Transverse colon (tissue), 4 donors: Measurements from ENCODE around the gene CNTD1. TPM values are rescaled to one million over a fixed set of nuclear protein-coding genes. Genes with fewer than 3 reads are reported as not detected.

ENCODE experiments used
- DNase-seq: peaks from one replicate; pipeline ENCODE4 v3.0.0-alpha.2; 2019
- H3K27ac ChIP-seq, 4 donors: fragments of 200-600 bp; sonication (generic); 2 replicates each; pipeline ENCODE4 v1.5.1; 2016 to 2018; ENCODE audit warnings: inconsistent platforms in 4 of 4
- H3K27me3 ChIP-seq: fragments of 200-600 bp; sonication (generic); 2 replicates; pipeline ENCODE4 v1.5.1; 2017; ENCODE audit warnings: inconsistent platforms
- H3K36me3 ChIP-seq, 4 donors: fragments of 200-600 bp; sonication (generic); 2 replicates each; pipeline ENCODE4 v1.5.1; 2017 to 2019; ENCODE audit warnings: inconsistent platforms in 4 of 4
- H3K4me1 ChIP-seq, 4 donors: fragments of 200-600 bp; sonication (generic); 2 replicates each; pipeline ENCODE4 v1.5.1; 2017 to 2020; ENCODE audit warnings: inconsistent platforms in 4 of 4
- H3K4me3 ChIP-seq, 4 donors: fragments of 200-600 bp; sonication (generic); 1 replicate in 1 of 4; 2 replicates in 3 of 4; pipeline versions ENCODE4 v1.5.1 to v1.6.1; 2017 to 2019; ENCODE audit warnings: inconsistent platforms in 4 of 4
- H3K9me3 ChIP-seq, 2 donors: fragments of 200-600 bp; sonication (generic); 2 replicates each; pipeline ENCODE4 v1.5.1; 2017 to 2019; ENCODE audit warnings: inconsistent platforms in 2 of 2
- EP300 ChIP-seq: sonication (generic); formaldehyde crosslinking; IDR thresholded peaks from one replicate; pipeline ENCODE4 v1.6.1; 2017; ENCODE audit warnings: antibody characterized with exemption, low read depth
- POLR2A ChIP-seq: fragments of 450-650 bp; IDR thresholded peaks from one replicate; pipeline ENCODE4 v1.6.1; 2016; ENCODE audit warnings: antibody characterized with exemption, mild to moderate bottlenecking, moderate library complexity
- POLR2AphosphoS5 ChIP-seq, 3 donors: sonication (generic); formaldehyde crosslinking; IDR thresholded peaks; one replicate each; pipeline ENCODE4 v1.6.1; 2016; ENCODE audit warnings: antibody characterized with exemption in 3 of 3
- WGBS, 2 donors: methylation state at CpG; one replicate each; pipeline ENCODE4 v1.1.5; 2018; ENCODE audit warnings: low coverage in 1 of 2; 5-methylcytosine and 5-hydroxymethylcytosine counted together
- in situ Hi-C, 4 donors: fragments of 200-750 bp; cut with MboI; loops; one replicate each; pipeline versions ENCODE4 v1.15.0 to v1.15.1; 2017; ENCODE audit warnings: low sequenced_read_pairs in 3 of 4, low pct_ligation_motif_present in 1 of 4, low pct_unique_long_range_greater_than_20kb in 1 of 4
- intact Hi-C: fragments of 100-400 bp; cut with DNase I; formaldehyde crosslinking; loops from one replicate; pipeline ENCODE4 v1.15.1; 2023; ENCODE audit warnings: low total_unique reads
- total RNA-seq, 4 donors: library from RNA; depleted of rRNA; stranded (reverse); fragments of >200 nt; gene quantifications; one replicate each; pipeline ENCODE4 v1.1.0, GENCODE V29; 2016
- TF ChIP-seq, protein P1 (sequence below), 5 experiments: fragments of 200-600 bp in 3 of 5; fragments of 450-650 bp in 2 of 5; sonication (generic) in 3 of 5; IDR thresholded peaks; 1 replicate in 2 of 5; 2 replicates in 3 of 5; pipeline ENCODE4 v1.5.1; 2016 to 2017; ENCODE audit warnings: antibody characterized with exemption in 5 of 5, inconsistent platforms in 3 of 5, mild to moderate bottlenecking in 2 of 5, moderate library complexity in 1 of 5

Gene CNTD1
- total RNA-seq, 4 donors from 2014 or later: 0.48 to 1.5 TPM; not detected in 2

GRCh38 chr17:42783062-42783790 is 15.4 kb upstream of the CNTD1 start:
- DNase-seq: no peak
- 33 to 49% methylated on average over 4 to 9 of the region's 9 CpGs for WGBS, 2 donors
- in situ Hi-C loops (no loop called here), intact Hi-C loops (no loop called here)
- TF ChIP-seq POLR2AphosphoS5 (IDR thresholded peaks at IDR 0.05) (no peak), EP300 (no peak), POLR2A (no peak)
- H3K27me3 ChIP-seq: peaks cover 62% of the 10 kb centered on the region
- H3K4me3 ChIP-seq: peak overlapping the region in 1 of 4 donors; percentile 69
- peaks cover 0 to 41% (median 30%) of the 10 kb centered on the region in 4 donors for H3K4me1 ChIP-seq
- no peaks in the 10 kb centered on the region for H3K9me3 ChIP-seq
- peak overlapping the region in 1 of 4 donors; percentile 87 for H3K27ac ChIP-seq
- H3K36me3 ChIP-seq: peaks cover 0 to 8% (median under 1%) of the 10 kb centered on the region in 4 donors

DNA sequence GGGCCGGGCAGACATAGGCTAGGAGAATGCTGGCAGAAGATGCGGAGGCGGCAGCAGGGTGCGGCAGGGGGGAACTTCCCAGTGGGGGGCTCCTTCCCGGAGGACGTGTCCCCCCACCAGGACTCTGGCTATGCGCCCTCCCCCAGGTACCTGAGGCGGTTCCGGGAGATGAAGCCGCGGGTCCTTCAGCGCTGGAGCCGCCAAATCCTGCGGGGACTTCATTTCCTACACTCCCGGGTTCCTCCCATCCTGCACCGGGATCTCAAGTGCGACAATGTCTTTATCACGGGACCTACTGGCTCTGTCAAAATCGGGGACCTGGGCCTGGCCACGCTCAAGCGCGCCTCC is 14.9 kb upstream of the CNTD1 start:
- peaks cover 0 to 3% (median 0%) of the 10 kb centered on the region in 4 donors for H3K36me3 ChIP-seq
- peaks cover 62% of the 10 kb centered on the region for H3K27me3 ChIP-seq
- WGBS, 2 donors: 50% methylated on average over 22 of the region's 22 CpGs; no CpG with 5 or more reads in 1 of the 2 donors
- no peak for DNase-seq
- H3K4me3 ChIP-seq: no peak overlapping the region
- TF ChIP-seq POLR2AphosphoS5 (IDR thresholded peaks at IDR 0.05) (no peak), EP300 (no peak), POLR2A (no peak)
- TF ChIP-seq, protein P1, sequence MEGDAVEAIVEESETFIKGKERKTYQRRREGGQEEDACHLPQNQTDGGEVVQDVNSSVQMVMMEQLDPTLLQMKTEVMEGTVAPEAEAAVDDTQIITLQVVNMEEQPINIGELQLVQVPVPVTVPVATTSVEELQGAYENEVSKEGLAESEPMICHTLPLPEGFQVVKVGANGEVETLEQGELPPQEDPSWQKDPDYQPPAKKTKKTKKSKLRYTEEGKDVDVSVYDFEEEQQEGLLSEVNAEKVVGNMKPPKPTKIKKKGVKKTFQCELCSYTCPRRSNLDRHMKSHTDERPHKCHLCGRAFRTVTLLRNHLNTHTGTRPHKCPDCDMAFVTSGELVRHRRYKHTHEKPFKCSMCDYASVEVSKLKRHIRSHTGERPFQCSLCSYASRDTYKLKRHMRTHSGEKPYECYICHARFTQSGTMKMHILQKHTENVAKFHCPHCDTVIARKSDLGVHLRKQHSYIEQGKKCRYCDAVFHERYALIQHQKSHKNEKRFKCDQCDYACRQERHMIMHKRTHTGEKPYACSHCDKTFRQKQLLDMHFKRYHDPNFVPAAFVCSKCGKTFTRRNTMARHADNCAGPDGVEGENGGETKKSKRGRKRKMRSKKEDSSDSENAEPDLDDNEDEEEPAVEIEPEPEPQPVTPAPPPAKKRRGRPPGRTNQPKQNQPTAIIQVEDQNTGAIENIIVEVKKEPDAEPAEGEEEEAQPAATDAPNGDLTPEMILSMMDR (IDR thresholded peaks at IDR 0.05): no peak
- H3K4me1 ChIP-seq: peaks cover 0 to 39% (median 29%) of the 10 kb centered on the region in 4 donors
- in situ Hi-C loops: no loop called here
- H3K9me3 ChIP-seq: no peaks in the 10 kb centered on the region
- H3K27ac ChIP-seq: no peak overlapping the region
- intact Hi-C loops: no loop called here

DNA sequence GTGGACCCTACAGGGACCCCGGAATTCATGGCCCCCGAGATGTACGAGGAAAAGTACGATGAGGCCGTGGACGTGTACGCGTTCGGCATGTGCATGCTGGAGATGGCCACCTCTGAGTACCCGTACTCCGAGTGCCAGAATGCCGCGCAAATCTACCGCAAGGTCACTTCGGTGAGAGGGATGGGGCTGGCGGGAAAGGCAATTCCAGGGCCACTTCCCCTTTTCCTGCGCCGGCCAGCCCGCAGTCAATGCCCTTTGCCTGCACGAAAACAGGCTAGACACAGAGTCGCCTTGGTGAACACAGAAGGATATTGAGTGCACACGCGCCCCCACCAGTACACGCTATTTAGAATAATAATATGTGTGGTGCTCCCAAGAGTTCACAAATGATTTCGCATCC is 14.3 kb upstream of the CNTD1 start:
- TF ChIP-seq POLR2AphosphoS5 (IDR thresholded peaks at IDR 0.05) (no peak), EP300 (no peak), POLR2A (no peak)
- TF ChIP-seq, protein P1 (IDR thresholded peaks at IDR 0.05): no peak
- Histone ChIP-seq H3K9me3 (no peaks in the 10 kb centered on the region), H3K4me1 (peaks cover 0 to 34% (median 23%) of the 10 kb centered on the region in 4 donors), H3K36me3 (no peaks in the 10 kb centered on the region), H3K27me3 (peaks cover 62% of the 10 kb centered on the region), H3K4me3 (no peak overlapping the region), H3K27ac (no peak overlapping the region)
- 70% methylated on average over 25 of the region's 25 CpGs; no CpG with 5 or more reads in 1 of the 2 donors for WGBS, 2 donors
- no peak for DNase-seq
- in situ Hi-C loops (no loop called here), intact Hi-C loops (no loop called here)

DNA sequence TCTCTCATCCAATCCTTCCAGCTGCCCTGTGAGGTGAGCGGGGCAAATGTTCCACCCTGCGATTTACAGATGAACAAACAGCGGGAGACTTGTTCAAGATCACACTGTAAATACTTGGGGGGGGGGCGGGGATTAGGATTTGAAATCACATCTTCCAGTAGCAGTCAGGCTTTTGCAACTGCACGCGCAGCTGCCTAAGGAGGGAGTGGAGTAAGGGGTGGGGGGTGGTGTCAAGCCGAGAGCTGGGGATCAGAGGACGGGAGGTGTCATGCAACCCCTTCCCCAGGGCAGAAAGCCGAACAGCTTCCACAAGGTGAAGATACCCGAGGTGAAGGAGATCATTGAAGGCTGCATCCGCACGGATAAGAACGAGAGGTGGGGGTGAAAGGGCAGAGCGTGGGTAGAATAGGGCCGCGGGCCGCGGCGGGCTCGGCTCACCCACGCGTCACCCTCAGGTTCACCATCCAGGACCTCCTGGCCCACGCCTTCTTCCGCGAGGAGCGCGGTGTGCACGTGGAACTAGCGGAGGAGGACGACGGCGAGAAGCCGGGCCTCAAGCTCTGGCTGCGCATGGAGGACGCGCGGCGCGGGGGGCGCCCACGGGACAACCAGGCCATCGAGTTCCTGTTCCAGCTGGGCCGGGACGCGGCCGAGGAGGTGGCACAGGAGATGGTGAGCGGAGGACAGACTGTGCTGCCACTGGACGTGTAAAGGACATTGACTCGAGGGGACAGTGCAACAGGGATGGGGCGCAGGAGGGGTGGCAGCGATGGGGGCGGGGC is 13.7 kb upstream of the CNTD1 start:
- no peak for TF ChIP-seq POLR2A
- no peak for TF ChIP-seq POLR2AphosphoS5 (IDR thresholded peaks at IDR 0.05)
- TF ChIP-seq EP300: no peak
- TF ChIP-seq, protein P1 (IDR thresholded peaks at IDR 0.05): no peak
- no peak overlapping the region for H3K4me3 ChIP-seq
- no peaks in the 10 kb centered on the region for H3K36me3 ChIP-seq
- DNase-seq: no peak
- H3K4me1 ChIP-seq: peaks cover 0 to 28% (median 18%) of the 10 kb centered on the region in 4 donors
- H3K9me3 ChIP-seq: no peaks in the 10 kb centered on the region
- H3K27me3 ChIP-seq: peaks cover 62% of the 10 kb centered on the region
- no peak overlapping the region for H3K27ac ChIP-seq
- intact Hi-C loops: no loop called here
- in situ Hi-C loops: no loop called here
- 40 to 67% methylated on average over 2 to 52 of the region's 52 CpGs for WGBS, 2 donors
